GM19351 (cell line): ENCODE data around the gene LYST.
"Not testable (repeated sequence)": the region's sequence is repeated elsewhere in the genome, so short reads cannot be mapped to it uniquely, and the experiment has no call there.

Experiments used
- ATAC-seq: cut with Tn5 transposase; IDR thresholded peaks from one replicate; pipeline ENCODE4 v1.9.1; 2021; ENCODE audit warnings: mild to moderate bottlenecking, moderate library complexity; ENCODE audit not compliant: unreplicated experiment

The LYST gene

GRCh38 chr1:235670157-235670776 lies 196.4 kb downstream of the LYST start:
- ATAC-seq: no peak

GRCh38 chr1:235669277-235669676 lies 197.4 kb downstream of the LYST start:
- no peak for ATAC-seq

GRCh38 chr1:235663628-235664027 lies 203.1 kb downstream of the LYST start:
- no peak for ATAC-seq

GRCh38 chr1:235661568-235661967 lies 205.1 kb downstream of the LYST start:
- no peak for ATAC-seq

- ATAC-seq: no peak
These were observed 207.4 kb downstream of the LYST start for GRCh38 chr1:235659186-235659771.

- no peak for ATAC-seq
These were observed 208.8 kb downstream of the LYST start for GRCh38 chr1:235657747-235658526.

- no peak for ATAC-seq
These were observed 209.4 kb downstream of the LYST start for GRCh38 chr1:235657269-235657668.

GRCh38 chr1:235652364-235652763 lies 214.3 kb downstream of the LYST start:
- ATAC-seq: no peak

- ATAC-seq: no peak
These were observed 215.4 kb downstream of the LYST start for GRCh38 chr1:235651170-235651806.

- no peak for ATAC-seq
These were observed 216.2 kb downstream of the LYST start for GRCh38 chr1:235650341-235651169.

GRCh38 chr1:235649368-235650163 lies 217.1 kb downstream of the LYST start, which contains the start of gene GNG4:
Gene GNG4 (minus strand): TSS chr1:235649784. CDS start chr1:235583838, 65,946 bp downstream.
- no peak for ATAC-seq

GRCh38 chr1:235648954-235649367 lies 217.7 kb downstream of the LYST start:
- no peak for ATAC-seq

GRCh38 chr1:235648407-235648907 lies 218.2 kb downstream of the LYST start:
- no peak for ATAC-seq

GRCh38 chr1:235647537-235647936 lies 219.2 kb downstream of the LYST start:
- ATAC-seq: not testable (repeated sequence)

- no peak for ATAC-seq
These were observed 220.2 kb downstream of the LYST start for GRCh38 chr1:235646463-235646862.

GRCh38 chr1:235644693-235645305 lies 221.9 kb downstream of the LYST start:
- no peak for ATAC-seq

GRCh38 chr1:235643837-235644692 lies 222.6 kb downstream of the LYST start:
- no peak for ATAC-seq

- ATAC-seq: no peak
These were observed 223.7 kb downstream of the LYST start for GRCh38 chr1:235642943-235643371.
